ENCODE results near the gene RNU2-63P.

- TF ChIP-seq POLR2A (IDR thresholded peaks at IDR 0.05; ENCODE audit: low read depth) = no peak
- TF ChIP-seq, protein P1, sequence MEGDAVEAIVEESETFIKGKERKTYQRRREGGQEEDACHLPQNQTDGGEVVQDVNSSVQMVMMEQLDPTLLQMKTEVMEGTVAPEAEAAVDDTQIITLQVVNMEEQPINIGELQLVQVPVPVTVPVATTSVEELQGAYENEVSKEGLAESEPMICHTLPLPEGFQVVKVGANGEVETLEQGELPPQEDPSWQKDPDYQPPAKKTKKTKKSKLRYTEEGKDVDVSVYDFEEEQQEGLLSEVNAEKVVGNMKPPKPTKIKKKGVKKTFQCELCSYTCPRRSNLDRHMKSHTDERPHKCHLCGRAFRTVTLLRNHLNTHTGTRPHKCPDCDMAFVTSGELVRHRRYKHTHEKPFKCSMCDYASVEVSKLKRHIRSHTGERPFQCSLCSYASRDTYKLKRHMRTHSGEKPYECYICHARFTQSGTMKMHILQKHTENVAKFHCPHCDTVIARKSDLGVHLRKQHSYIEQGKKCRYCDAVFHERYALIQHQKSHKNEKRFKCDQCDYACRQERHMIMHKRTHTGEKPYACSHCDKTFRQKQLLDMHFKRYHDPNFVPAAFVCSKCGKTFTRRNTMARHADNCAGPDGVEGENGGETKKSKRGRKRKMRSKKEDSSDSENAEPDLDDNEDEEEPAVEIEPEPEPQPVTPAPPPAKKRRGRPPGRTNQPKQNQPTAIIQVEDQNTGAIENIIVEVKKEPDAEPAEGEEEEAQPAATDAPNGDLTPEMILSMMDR (IDR thresholded peaks at IDR 0.05) = no peak
- TF ChIP-seq POLR2AphosphoS5 (IDR thresholded peaks at IDR 0.05) = no peak
- no peak for TF ChIP-seq EP300 (IDR thresholded peaks at IDR 0.05)
Measured at GRCh38 chr2:87995756-87996155, 20.6 kb downstream of the RNU2-63P start.

Measured in esophagus muscularis mucosa (tissue), 4 donors.